DOHH2 (cell line): ENCODE results near the gene DPH7.
"Not testable (repeated sequence)": the region's sequence is repeated elsewhere in the genome, so short reads cannot be mapped to it uniquely, and the experiment has no call there.

Source experiments
- H3F3A ChIP-seq: fragments of 200-600 bp; sonication (generic), shearing (Covaris generic); 2 replicates; pipeline ENCODE4 v1.6.0; 2016; ENCODE audit warnings: antibody characterized with exemption, mild to moderate bottlenecking; ENCODE audit not compliant: control insufficient read depth, insufficient read depth
- H3K27ac ChIP-seq: fragments of 200-600 bp; sonication (generic); 2 replicates; pipeline ENCODE4 v1.5.1; 2014; ENCODE audit warnings: low read depth, mild to moderate bottlenecking, low read length, moderate library complexity
- H3K27me3 ChIP-seq: fragments of 200-600 bp; sonication (generic); 2 replicates; pipeline ENCODE4 v1.6.1; 2014; ENCODE audit warnings: mild to moderate bottlenecking, low read length, mixed read lengths; ENCODE audit not compliant: control insufficient read depth
- H3K36me3 ChIP-seq: fragments of 200-600 bp; sonication (generic); 2 replicates; pipeline ENCODE4 v1.6.1; 2014; ENCODE audit warnings: mild to moderate bottlenecking, low read length, moderate library complexity, mixed read lengths; ENCODE audit not compliant: control insufficient read depth
- H3K4me1 ChIP-seq: fragments of 200-600 bp; sonication (generic); 2 replicates; pipeline ENCODE4 v1.6.1; 2014; ENCODE audit warnings: mild to moderate bottlenecking, low read length, mixed read lengths; ENCODE audit not compliant: control insufficient read depth
- H3K4me2 ChIP-seq: fragments of 200-600 bp; sonication (generic); 2 replicates; pipeline ENCODE4 v1.6.0; 2014; ENCODE audit warnings: mild to moderate bottlenecking, low read length, moderate library complexity
- H3K4me3 ChIP-seq: fragments of 200-600 bp; sonication (generic); 2 replicates; pipeline ENCODE4 v1.5.1; 2014; ENCODE audit warnings: mild to moderate bottlenecking, low read length, mixed read lengths
- H3K79me2 ChIP-seq: fragments of 200-600 bp; sonication (generic); 2 replicates; pipeline ENCODE4 v1.6.1; 2014; ENCODE audit warnings: mild to moderate bottlenecking, low read length, mixed read lengths; ENCODE audit not compliant: control insufficient read depth
- H3K9me2 ChIP-seq: fragments of 200-600 bp; sonication (generic); replicated peaks from 2 replicates; pipeline ENCODE4 v1.6.1; 2014; ENCODE audit warnings: mild to moderate bottlenecking, low read length, mixed read lengths; ENCODE audit not compliant: control insufficient read depth
- H3K9me3 ChIP-seq: fragments of 200-600 bp; sonication (generic); 2 replicates; pipeline ENCODE4 v1.6.1; 2014; ENCODE audit warnings: antibody characterized with exemption, low read length, mixed read lengths; ENCODE audit not compliant: control insufficient read depth, insufficient read depth
- H4K20me1 ChIP-seq: fragments of 200-600 bp; sonication (generic); 2 replicates; pipeline ENCODE4 v1.6.0; 2014; ENCODE audit warnings: low read depth, mild to moderate bottlenecking, antibody characterized with exemption, low read length, moderate library complexity; ENCODE audit not compliant: control insufficient read depth, insufficient read depth
- EZH2phosphoT487 ChIP-seq: fragments of 200-600 bp; sonication (generic); IDR thresholded peaks from 2 replicates; pipeline ENCODE4 v1.6.1; 2017; ENCODE audit warnings: borderline replicate concordance, mild to moderate bottlenecking, antibody characterized with exemption, low read length, moderate library complexity, mixed read lengths
- TF ChIP-seq, protein P1 (sequence below): fragments of 200-600 bp; sonication (generic); IDR thresholded peaks from one replicate; pipeline ENCODE4 v1.5.1; 2014; ENCODE audit warnings: antibody characterized with exemption, mild to moderate bottlenecking, low read depth, low read length; ENCODE audit not compliant: poor library complexity, severe bottlenecking

The DPH7 gene

GRCh38 chr9:137520614-137521404 is 57.9 kb downstream of the DPH7 start:
- Histone ChIP-seq H4K20me1 (no peaks in the 10 kb centered on the region), H3K9me3 (no peaks in the 10 kb centered on the region), H3K4me1 (peaks cover 4% of the 10 kb centered on the region; the same call in 1 of the 2 replicates), H3K79me2 (no peaks in the 10 kb centered on the region), H3K36me3 (no peaks in the 10 kb centered on the region), H3K27ac (no peak overlapping the region), H3K4me2 (no peak overlapping the region), H3F3A (no peaks in the 10 kb centered on the region), H3K27me3 (no peaks in the 10 kb centered on the region), H3K9me2 (no peaks in the 10 kb centered on the region), H3K4me3 (no peak overlapping the region)
- TF ChIP-seq EZH2phosphoT487, result no peak
- TF ChIP-seq, protein P1, sequence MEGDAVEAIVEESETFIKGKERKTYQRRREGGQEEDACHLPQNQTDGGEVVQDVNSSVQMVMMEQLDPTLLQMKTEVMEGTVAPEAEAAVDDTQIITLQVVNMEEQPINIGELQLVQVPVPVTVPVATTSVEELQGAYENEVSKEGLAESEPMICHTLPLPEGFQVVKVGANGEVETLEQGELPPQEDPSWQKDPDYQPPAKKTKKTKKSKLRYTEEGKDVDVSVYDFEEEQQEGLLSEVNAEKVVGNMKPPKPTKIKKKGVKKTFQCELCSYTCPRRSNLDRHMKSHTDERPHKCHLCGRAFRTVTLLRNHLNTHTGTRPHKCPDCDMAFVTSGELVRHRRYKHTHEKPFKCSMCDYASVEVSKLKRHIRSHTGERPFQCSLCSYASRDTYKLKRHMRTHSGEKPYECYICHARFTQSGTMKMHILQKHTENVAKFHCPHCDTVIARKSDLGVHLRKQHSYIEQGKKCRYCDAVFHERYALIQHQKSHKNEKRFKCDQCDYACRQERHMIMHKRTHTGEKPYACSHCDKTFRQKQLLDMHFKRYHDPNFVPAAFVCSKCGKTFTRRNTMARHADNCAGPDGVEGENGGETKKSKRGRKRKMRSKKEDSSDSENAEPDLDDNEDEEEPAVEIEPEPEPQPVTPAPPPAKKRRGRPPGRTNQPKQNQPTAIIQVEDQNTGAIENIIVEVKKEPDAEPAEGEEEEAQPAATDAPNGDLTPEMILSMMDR, result no peak

DNA sequence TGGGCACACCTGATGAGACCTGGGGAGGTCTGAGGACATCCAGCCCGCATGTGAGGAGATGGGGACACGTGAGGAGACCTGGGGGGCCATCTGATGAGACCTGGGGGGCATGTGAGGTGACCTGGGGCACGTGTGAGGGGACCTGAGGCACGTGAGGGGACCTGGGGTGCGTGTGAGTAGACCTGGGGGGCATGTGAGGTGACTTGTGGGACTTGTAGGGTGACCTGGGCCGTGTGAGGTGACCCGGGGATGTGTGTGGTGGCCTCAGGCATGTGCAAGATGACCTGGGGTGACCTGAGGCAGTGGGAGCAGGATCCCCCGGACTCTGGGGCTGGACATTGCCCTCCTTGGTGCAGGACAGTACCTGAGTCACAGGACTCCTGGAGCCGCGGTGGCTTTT is 59.2 kb downstream of the DPH7 start:
- no peaks in the 10 kb centered on the region for H3F3A ChIP-seq
- no peaks in the 10 kb centered on the region for H3K9me2 ChIP-seq
- H3K9me3 ChIP-seq, result no peaks in the 10 kb centered on the region
- no peaks in the 10 kb centered on the region for H3K4me1 ChIP-seq
- no peaks in the 10 kb centered on the region for H4K20me1 ChIP-seq
- H3K27ac ChIP-seq, result no peak overlapping the region
- H3K27me3 ChIP-seq, result no peaks in the 10 kb centered on the region
- no peaks in the 10 kb centered on the region for H3K79me2 ChIP-seq
- no peaks in the 10 kb centered on the region for H3K36me3 ChIP-seq
- no peak overlapping the region for H3K4me2 ChIP-seq
- TF ChIP-seq EZH2phosphoT487, result no peak
- TF ChIP-seq, protein P1, result no peak
- H3K4me3 ChIP-seq, result no peak overlapping the region

- not testable (repeated sequence) for H3K79me2 ChIP-seq, H3K9me2 ChIP-seq, H3K27ac ChIP-seq, H3K4me2 ChIP-seq, H3K36me3 ChIP-seq, H3K27me3 ChIP-seq, H3K4me1 ChIP-seq, H3K4me3 ChIP-seq, H3F3A ChIP-seq, H3K9me3 ChIP-seq, H4K20me1 ChIP-seq
Observed at GRCh38 chr9:137518661-137519459, 59.9 kb downstream of the DPH7 start.
